Neural progenitor cell (in vitro differentiated cells): ENCODE measurements around the gene PLA1A.

Experiments
- EZH2 ChIP-seq: fragments of 200-600 bp; sonication (generic); IDR thresholded peaks from 2 replicates; pipeline ENCODE4 v1.6.1; 2017; ENCODE audit warnings: antibody characterized with exemption, mild to moderate bottlenecking, moderate library complexity
- EZH2phosphoT487 ChIP-seq: fragments of 200-600 bp; sonication (generic); IDR thresholded peaks from 2 replicates; pipeline ENCODE4 v1.6.1; 2017; ENCODE audit warnings: antibody characterized with exemption
- TF ChIP-seq, protein P1 (sequence below): fragments of 200-600 bp; sonication (generic); IDR thresholded peaks from 2 replicates; pipeline ENCODE4 v1.5.1; 2017; ENCODE audit warnings: antibody characterized with exemption, mild to moderate bottlenecking

DNA sequence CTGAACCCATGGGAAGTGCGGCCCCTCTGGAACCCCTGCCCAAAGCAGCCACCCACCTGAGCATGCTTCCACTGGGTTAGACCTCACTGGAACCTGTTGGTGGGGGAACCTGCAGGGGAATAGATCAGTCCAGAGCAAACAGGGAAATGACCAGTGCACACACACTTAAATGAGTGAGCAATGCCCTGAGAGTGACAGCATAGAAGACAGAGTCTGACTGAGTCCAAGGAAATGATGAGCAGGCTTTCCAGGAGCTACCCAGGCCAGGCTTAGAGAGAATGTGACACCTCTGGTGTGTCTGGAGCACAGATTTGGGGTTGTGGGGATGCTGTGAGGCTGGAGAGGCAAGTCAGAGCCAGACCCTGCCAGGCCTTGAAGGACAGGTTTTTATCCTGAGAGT is 28.5 kb downstream of the PLA1A start:
- TF ChIP-seq EZH2phosphoT487 (no peak), EZH2 (no peak)
- TF ChIP-seq, protein P1, sequence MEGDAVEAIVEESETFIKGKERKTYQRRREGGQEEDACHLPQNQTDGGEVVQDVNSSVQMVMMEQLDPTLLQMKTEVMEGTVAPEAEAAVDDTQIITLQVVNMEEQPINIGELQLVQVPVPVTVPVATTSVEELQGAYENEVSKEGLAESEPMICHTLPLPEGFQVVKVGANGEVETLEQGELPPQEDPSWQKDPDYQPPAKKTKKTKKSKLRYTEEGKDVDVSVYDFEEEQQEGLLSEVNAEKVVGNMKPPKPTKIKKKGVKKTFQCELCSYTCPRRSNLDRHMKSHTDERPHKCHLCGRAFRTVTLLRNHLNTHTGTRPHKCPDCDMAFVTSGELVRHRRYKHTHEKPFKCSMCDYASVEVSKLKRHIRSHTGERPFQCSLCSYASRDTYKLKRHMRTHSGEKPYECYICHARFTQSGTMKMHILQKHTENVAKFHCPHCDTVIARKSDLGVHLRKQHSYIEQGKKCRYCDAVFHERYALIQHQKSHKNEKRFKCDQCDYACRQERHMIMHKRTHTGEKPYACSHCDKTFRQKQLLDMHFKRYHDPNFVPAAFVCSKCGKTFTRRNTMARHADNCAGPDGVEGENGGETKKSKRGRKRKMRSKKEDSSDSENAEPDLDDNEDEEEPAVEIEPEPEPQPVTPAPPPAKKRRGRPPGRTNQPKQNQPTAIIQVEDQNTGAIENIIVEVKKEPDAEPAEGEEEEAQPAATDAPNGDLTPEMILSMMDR, result no peak
